Measurements from ENCODE around the gene SMCR8.
"Not testable (repeated sequence)": the region's sequence is repeated elsewhere in the genome, so short reads cannot be mapped to it uniquely, and the experiment has no call there.

The SMCR8 gene

GRCh38 chr17:18314731-18315561 is at the start of gene SMCR8, which contains the start of gene TOP3A:
SMCR8 (plus strand) TSS chr17:18315293; CDS start chr17:18315790, 497 bp downstream.
TOP3A (minus strand) TSS chr17:18314994; CDS start chr17:18314778, 216 bp downstream.
- FAIRE-seq: peak; percentile 93

GRCh38 chr17:18267366-18267765 is 47.7 kb upstream of the SMCR8 start:
- no peak for FAIRE-seq

- FAIRE-seq: no peak
These were observed 47.0 kb upstream of the SMCR8 start for GRCh38 chr17:18267927-18268711.

GRCh38 chr17:18270046-18270931 is 44.8 kb upstream of the SMCR8 start:
- FAIRE-seq: no peak

- FAIRE-seq: no peak
These were observed 38.0 kb upstream of the SMCR8 start for GRCh38 chr17:18277076-18277475.

- FAIRE-seq: no peak
These were observed 36.2 kb upstream of the SMCR8 start for GRCh38 chr17:18278867-18279266.

GRCh38 chr17:18280249-18280648 is 34.8 kb upstream of the SMCR8 start:
- FAIRE-seq: no peak

GRCh38 chr17:18280766-18281371 is 34.2 kb upstream of the SMCR8 start:
- FAIRE-seq: no peak

- no peak for FAIRE-seq
These were observed 33.3 kb upstream of the SMCR8 start for GRCh38 chr17:18281788-18282187.

GRCh38 chr17:18285296-18285695 is 29.8 kb upstream of the SMCR8 start:
- FAIRE-seq: no peak

- no peak for FAIRE-seq
These were observed 23.2 kb upstream of the SMCR8 start for GRCh38 chr17:18291718-18292540.

- not testable (repeated sequence) for FAIRE-seq
These were observed 17.0 kb upstream of the SMCR8 start for GRCh38 chr17:18298061-18298460.

GRCh38 chr17:18300725-18301480 is 14.2 kb upstream of the SMCR8 start:
- FAIRE-seq: no peak

- not testable (repeated sequence) for FAIRE-seq
These were observed 11.9 kb upstream of the SMCR8 start for GRCh38 chr17:18303206-18303605.

- FAIRE-seq: no peak
These were observed 5.9 kb upstream of the SMCR8 start for GRCh38 chr17:18309202-18309601.

- FAIRE-seq: no peak
These were observed 898 bp upstream of the SMCR8 start for GRCh38 chr17:18314059-18314730.

- no peak for FAIRE-seq
These were observed 449 bp downstream of the SMCR8 start for GRCh38 chr17:18315562-18315922.

- no peak for FAIRE-seq
These were observed 868 bp downstream of the SMCR8 start for GRCh38 chr17:18315961-18316360.

GRCh38 chr17:18318117-18318516 is 3.0 kb downstream of the SMCR8 start:
- FAIRE-seq: no peak

- FAIRE-seq: no peak
These were observed 3.8 kb downstream of the SMCR8 start for GRCh38 chr17:18318771-18319450.

Data from TTC549 (cell line).